ENCODE data around the gene IGSF22.

DNA sequence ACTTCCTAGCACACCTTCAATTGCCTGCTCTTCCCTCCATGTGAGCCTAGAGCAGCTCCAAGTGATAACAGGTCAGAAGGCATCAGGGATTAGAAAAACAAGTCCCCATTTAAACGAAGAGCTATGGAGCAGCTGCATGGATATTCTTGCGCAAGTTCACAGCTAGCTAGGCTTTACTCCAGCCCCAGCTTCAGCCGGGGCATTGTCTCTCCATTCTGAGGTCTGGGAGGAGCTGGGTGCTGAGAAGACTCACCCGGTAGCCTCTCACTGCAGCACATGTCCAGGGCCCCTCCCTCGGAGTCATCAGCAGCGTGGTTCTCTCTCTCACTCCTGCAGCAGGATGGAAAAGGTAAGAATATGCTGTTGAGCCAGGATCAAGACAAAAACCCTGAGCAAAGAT lies 39.6 kb upstream of the IGSF22 start:
- no peak for TF ChIP-seq EP300 (IDR thresholded peaks at IDR 0.05)
- TF ChIP-seq, protein P1, sequence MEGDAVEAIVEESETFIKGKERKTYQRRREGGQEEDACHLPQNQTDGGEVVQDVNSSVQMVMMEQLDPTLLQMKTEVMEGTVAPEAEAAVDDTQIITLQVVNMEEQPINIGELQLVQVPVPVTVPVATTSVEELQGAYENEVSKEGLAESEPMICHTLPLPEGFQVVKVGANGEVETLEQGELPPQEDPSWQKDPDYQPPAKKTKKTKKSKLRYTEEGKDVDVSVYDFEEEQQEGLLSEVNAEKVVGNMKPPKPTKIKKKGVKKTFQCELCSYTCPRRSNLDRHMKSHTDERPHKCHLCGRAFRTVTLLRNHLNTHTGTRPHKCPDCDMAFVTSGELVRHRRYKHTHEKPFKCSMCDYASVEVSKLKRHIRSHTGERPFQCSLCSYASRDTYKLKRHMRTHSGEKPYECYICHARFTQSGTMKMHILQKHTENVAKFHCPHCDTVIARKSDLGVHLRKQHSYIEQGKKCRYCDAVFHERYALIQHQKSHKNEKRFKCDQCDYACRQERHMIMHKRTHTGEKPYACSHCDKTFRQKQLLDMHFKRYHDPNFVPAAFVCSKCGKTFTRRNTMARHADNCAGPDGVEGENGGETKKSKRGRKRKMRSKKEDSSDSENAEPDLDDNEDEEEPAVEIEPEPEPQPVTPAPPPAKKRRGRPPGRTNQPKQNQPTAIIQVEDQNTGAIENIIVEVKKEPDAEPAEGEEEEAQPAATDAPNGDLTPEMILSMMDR (IDR thresholded peaks at IDR 0.05): no peak
- no peak for TF ChIP-seq POLR2A (IDR thresholded peaks at IDR 0.05)
- TF ChIP-seq POLR2AphosphoS5 (IDR thresholded peaks at IDR 0.05): no peak
